K562 (cell line): Measurements from ENCODE around the gene HRC. TPM values are rescaled to one million over a fixed set of nuclear protein-coding genes. Genes with fewer than 3 reads are reported as not detected.

Source experiments
- ESRRB ChIP-seq: fragments of 250-450 bp; sonication (Bioruptor Pico); IDR thresholded peaks from 2 replicates; pipeline ENCODE4 v1.5.0; 2020; ENCODE audit warnings: mild to moderate bottlenecking, moderate library complexity, borderline replicate concordance
- ETV1 ChIP-seq: fragments of 450-650 bp; conservative IDR thresholded peaks from 2 replicates; pipeline ENCODE4 v1.6.1; 2016; ENCODE audit warnings: missing genetic modification characterization, control low read depth, low read depth, missing compliant biosample characterization
- FOXJ2 ChIP-seq: fragments of 200-800 bp; sonication (Bioruptor generic); IDR thresholded peaks from 2 replicates; pipeline ENCODE4 v1.6.1; 2016; ENCODE audit warnings: missing genetic modification characterization, missing compliant biosample characterization
- KLF1 ChIP-seq: fragments of 450-650 bp; IDR thresholded peaks from 2 replicates; pipeline ENCODE4 v1.6.1; 2016; ENCODE audit warnings: missing genetic modification characterization, missing compliant biosample characterization
- KLF13 ChIP-seq: fragments of 450-650 bp; IDR thresholded peaks from 2 replicates; pipeline ENCODE4 v1.6.1; 2016; ENCODE audit warnings: missing genetic modification characterization, low read depth, mild to moderate bottlenecking, missing compliant biosample characterization, moderate library complexity, borderline replicate concordance
- NFIX ChIP-seq: fragments of 250-450 bp; sonication (Bioruptor Pico); IDR thresholded peaks from 2 replicates; pipeline ENCODE4 v1.4.0; 2020; ENCODE audit warnings: low read depth, mild to moderate bottlenecking, moderate library complexity
- SIN3A ChIP-seq, 2 experiments: fragments of 150-350 bp in 1 of 2; IDR thresholded peaks; 2 replicates each; pipeline ENCODE4 v1.6.1; 2011 to 2016; ENCODE audit warnings: borderline replicate concordance in 2 of 2, low read depth in 2 of 2, low read length in 2 of 2, mild to moderate bottlenecking in 2 of 2, moderate library complexity in 2 of 2; ENCODE audit not compliant: control insufficient read depth in 1 of 2
- SMARCE1 ChIP-seq: fragments of 450-650 bp; IDR thresholded peaks from 2 replicates; pipeline ENCODE4 v1.7.1; 2016; ENCODE audit warnings: mild to moderate bottlenecking
- SRSF9 ChIP-seq: fragments of 200-400 bp; formaldehyde crosslinking; IDR thresholded peaks from 2 replicates; pipeline ENCODE4 v1.6.1; 2017; ENCODE audit warnings: low read depth, low read length, borderline replicate concordance
- ZBTB17 ChIP-seq: fragments of 450-650 bp; formaldehyde crosslinking; IDR thresholded peaks from 2 replicates; pipeline ENCODE4 v1.4.0; 2020; ENCODE audit warnings: mild to moderate bottlenecking
- ZNF436 ChIP-seq: fragments of 250-450, 450-650 bp; sonication (Bioruptor Pico); formaldehyde crosslinking; IDR thresholded peaks from 2 replicates; pipeline ENCODE4 v1.7.0; 2020; ENCODE audit warnings: mild to moderate bottlenecking
- ZNF561 ChIP-seq: fragments of 450-650 bp; formaldehyde crosslinking; conservative IDR thresholded peaks from 2 replicates; pipeline ENCODE4 v1.4.0; 2020; ENCODE audit warnings: mild to moderate bottlenecking, moderate library complexity
- ZNF695 ChIP-seq: fragments of 450-650 bp; formaldehyde crosslinking; IDR thresholded peaks from 2 replicates; pipeline ENCODE4 v1.4.0; 2020; ENCODE audit warnings: mild to moderate bottlenecking, moderate library complexity
- ZNF778 ChIP-seq: fragments of 450-650 bp; formaldehyde crosslinking; IDR thresholded peaks from 2 replicates; pipeline ENCODE4 v1.4.0; 2020; ENCODE audit warnings: mild to moderate bottlenecking, moderate library complexity
- polyA plus RNA-seq, 8 experiments: library from polyadenylated mRNA; depleted of rRNA in 4 of 8; stranded (reverse) in 5 of 8; unstranded in 3 of 8; fragments of >200 nt; fragmentation: Nextera tagmentation in 2 of 8; fragmentation: Illumina TruSeq in 1 of 8; extraction: Ambion mirVana in 2 of 8; extraction: Trizol in 1 of 8; gene quantifications; 2 replicates each; pipeline versions ENCODE4 v1.2.1 to v1.2.3, GENCODE V29; 2011 to 2014; ENCODE audit warnings: inconsistent platforms in 1 of 8, missing spikeins in 1 of 8
- total RNA-seq, 7 experiments: library from RNA; depleted of rRNA in 6 of 7; stranded (reverse); fragments of >200 nt in 6 of 7; fragmentation: Illumina TruSeq in 2 of 7; extraction: Trizol in 2 of 7; gene quantifications; 2 replicates each; pipeline versions ENCODE4 v1.2.1 to v1.2.3, GENCODE V29; 2011 to 2021; ENCODE audit warnings: low replicate concordance in 1 of 7
- TF ChIP-seq, protein P1 (sequence below): sonication (generic); formaldehyde crosslinking; IDR thresholded peaks from 2 replicates; pipeline ENCODE4 v1.8.1; 2022; ENCODE audit warnings: missing genetic modification reagents
- TF ChIP-seq, protein P2 (sequence below): sonication (generic); formaldehyde crosslinking; IDR thresholded peaks from 2 replicates; pipeline ENCODE4 v1.8.0; 2022; ENCODE audit warnings: mild to moderate bottlenecking, low read depth, missing genetic modification reagents
- TF ChIP-seq, protein P3 (sequence below): sonication (generic); formaldehyde crosslinking; IDR thresholded peaks from 2 replicates; pipeline ENCODE4 v1.8.0; 2022; ENCODE audit warnings: mild to moderate bottlenecking, missing genetic modification reagents

HRC gene
- total and polyA plus RNA-seq, 9 of the 15 experiments (the other 6 are each of a cell fraction or from before 2014, with no cell fraction given), result 0.66 to 18.7 (median 13.1) TPM

GRCh38 chr19:49145573-49146407 is 9.4 kb downstream of the HRC start (continued):
- TF ChIP-seq, protein P1, sequence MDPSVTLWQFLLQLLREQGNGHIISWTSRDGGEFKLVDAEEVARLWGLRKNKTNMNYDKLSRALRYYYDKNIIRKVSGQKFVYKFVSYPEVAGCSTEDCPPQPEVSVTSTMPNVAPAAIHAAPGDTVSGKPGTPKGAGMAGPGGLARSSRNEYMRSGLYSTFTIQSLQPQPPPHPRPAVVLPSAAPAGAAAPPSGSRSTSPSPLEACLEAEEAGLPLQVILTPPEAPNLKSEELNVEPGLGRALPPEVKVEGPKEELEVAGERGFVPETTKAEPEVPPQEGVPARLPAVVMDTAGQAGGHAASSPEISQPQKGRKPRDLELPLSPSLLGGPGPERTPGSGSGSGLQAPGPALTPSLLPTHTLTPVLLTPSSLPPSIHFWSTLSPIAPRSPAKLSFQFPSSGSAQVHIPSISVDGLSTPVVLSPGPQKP (CRISPR knock-in tag), result no peak
- TF ChIP-seq ESRRB (no peak), FOXJ2 (tag) (no peak), ZNF695 (CRISPR knock-in tag) (no peak), ZBTB17 (no peak), ZNF561 (CRISPR knock-in tag) (no peak), ZNF436 (CRISPR knock-in tag) (no peak), ETV1 (tag) (no peak; the same call in 1 of the 2 replicates), KLF1 (no peak), SRSF9 (no peak), KLF13 (tag) (no peak), ZNF778 (no peak), SIN3A (IDR thresholded peaks at IDR 0.05; ENCODE audit: borderline replicate concordance in 2 of 2, control insufficient read depth in 1 of 2, low read depth in 2 of 2, low read length in 2 of 2) (0 out of 4 replicates have a peak, but pooled peaks have one; percentile 39 to 64), SMARCE1 (peak; percentile 54; the same call in 1 of the 2 replicates), NFIX (CRISPR knock-in tag) (no peak)
- TF ChIP-seq, protein P2, sequence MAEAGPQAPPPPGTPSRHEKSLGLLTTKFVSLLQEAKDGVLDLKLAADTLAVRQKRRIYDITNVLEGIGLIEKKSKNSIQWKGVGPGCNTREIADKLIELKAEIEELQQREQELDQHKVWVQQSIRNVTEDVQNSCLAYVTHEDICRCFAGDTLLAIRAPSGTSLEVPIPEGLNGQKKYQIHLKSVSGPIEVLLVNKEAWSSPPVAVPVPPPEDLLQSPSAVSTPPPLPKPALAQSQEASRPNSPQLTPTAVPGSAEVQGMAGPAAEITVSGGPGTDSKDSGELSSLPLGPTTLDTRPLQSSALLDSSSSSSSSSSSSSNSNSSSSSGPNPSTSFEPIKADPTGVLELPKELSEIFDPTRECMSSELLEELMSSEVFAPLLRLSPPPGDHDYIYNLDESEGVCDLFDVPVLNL, result peak; percentile 1; the same call in 1 of the 2 replicates
- TF ChIP-seq, protein P3, sequence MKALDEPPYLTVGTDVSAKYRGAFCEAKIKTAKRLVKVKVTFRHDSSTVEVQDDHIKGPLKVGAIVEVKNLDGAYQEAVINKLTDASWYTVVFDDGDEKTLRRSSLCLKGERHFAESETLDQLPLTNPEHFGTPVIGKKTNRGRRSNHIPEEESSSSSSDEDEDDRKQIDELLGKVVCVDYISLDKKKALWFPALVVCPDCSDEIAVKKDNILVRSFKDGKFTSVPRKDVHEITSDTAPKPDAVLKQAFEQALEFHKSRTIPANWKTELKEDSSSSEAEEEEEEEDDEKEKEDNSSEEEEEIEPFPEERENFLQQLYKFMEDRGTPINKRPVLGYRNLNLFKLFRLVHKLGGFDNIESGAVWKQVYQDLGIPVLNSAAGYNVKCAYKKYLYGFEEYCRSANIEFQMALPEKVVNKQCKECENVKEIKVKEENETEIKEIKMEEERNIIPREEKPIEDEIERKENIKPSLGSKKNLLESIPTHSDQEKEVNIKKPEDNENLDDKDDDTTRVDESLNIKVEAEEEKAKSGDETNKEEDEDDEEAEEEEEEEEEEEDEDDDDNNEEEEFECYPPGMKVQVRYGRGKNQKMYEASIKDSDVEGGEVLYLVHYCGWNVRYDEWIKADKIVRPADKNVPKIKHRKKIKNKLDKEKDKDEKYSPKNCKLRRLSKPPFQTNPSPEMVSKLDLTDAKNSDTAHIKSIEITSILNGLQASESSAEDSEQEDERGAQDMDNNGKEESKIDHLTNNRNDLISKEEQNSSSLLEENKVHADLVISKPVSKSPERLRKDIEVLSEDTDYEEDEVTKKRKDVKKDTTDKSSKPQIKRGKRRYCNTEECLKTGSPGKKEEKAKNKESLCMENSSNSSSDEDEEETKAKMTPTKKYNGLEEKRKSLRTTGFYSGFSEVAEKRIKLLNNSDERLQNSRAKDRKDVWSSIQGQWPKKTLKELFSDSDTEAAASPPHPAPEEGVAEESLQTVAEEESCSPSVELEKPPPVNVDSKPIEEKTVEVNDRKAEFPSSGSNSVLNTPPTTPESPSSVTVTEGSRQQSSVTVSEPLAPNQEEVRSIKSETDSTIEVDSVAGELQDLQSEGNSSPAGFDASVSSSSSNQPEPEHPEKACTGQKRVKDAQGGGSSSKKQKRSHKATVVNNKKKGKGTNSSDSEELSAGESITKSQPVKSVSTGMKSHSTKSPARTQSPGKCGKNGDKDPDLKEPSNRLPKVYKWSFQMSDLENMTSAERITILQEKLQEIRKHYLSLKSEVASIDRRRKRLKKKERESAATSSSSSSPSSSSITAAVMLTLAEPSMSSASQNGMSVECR, result peak; percentile 64; the same call in 1 of the 2 replicates
